SIG-M5 (cell line): ENCODE measurements around the gene GYPA.
"Not testable (repeated sequence)": the region's sequence is repeated elsewhere in the genome, so short reads cannot be mapped to it uniquely, and the experiment has no call there.

ENCODE experiments used
- DNase-seq: peaks from one replicate; lab custom pipeline; 2025; lab: John Stamatoyannopoulos, UW

GYPA gene

DNA sequence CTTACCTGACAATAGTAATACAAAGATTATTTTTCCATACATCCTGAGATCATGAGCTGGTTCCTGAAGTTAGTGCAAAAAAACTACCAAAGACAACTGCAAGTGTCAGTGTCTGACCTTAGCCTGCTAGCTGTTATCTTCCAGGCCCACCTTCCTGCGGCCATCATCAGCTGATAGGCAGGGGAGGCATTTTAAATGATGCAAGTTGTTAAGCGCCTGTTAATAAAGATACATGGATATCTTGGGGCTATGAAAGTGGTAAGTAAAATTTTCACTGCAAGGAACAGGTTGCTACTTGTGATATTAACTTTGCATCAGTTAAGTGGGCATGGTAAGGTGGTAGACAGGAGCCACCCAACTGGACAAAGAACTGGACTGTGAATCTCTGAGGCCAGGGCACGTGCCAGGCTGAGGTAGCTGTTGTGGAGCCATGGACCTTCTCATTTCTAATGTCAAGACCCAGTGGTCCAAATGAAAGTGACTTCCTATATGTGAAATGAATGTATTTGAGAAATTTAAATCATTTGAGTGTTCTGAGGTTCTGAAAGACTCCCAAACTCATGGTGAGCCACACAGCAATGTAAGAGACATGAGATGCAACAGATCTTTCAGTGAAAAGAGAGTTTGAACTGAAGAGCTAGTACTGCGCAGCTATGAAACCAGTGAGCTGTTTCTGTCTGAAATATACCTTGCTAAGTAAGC, at the start of gene GYPA:
Gene GYPA (minus strand): TSS at position 125 of the 702 bp plus-strand sequence. CDS start 83 bp downstream, at position 42.
- not testable (repeated sequence) for DNase-seq

GRCh38 chr4:144190009-144190408, 49.5 kb upstream of the GYPA start:
- DNase-seq, result no peak

GRCh38 chr4:144189121-144189520, 48.6 kb upstream of the GYPA start:
- DNase-seq, result no peak

- DNase-seq, result no peak
These were observed 44.6 kb upstream of the GYPA start for GRCh38 chr4:144185086-144185485.

- no peak for DNase-seq
These were observed 42.6 kb upstream of the GYPA start for GRCh38 chr4:144183165-144183564.

DNA sequence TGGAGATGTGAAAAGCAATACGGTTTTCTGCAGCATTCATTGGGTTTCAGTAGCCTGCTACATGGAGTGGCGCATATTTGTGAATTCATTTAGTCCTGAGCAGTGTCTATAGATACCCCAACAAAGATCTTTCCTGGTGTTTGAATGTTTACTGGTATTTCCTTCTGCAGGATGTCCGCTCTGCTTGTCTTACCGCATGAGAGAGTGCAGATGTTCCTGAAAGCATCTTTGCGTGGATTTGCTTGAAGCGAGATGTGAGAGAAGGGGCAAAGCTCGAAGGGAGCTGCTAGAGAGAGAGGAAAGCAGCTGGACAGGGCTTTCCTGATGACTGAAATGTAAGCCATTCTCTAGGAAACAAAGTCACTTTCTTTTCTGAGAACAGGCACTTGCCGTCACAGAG, 40.9 kb upstream of the GYPA start:
- no peak for DNase-seq

- DNase-seq, result no peak
These were observed 38.7 kb upstream of the GYPA start for GRCh38 chr4:144179152-144179739.

- DNase-seq, result no peak
These were observed 37.9 kb upstream of the GYPA start for GRCh38 chr4:144178414-144178813.

GRCh38 chr4:144176476-144176875, 36.0 kb upstream of the GYPA start:
- DNase-seq, result no peak

GRCh38 chr4:144174401-144175067, 34.0 kb upstream of the GYPA start:
- no peak for DNase-seq

GRCh38 chr4:144171697-144172096, 31.2 kb upstream of the GYPA start:
- DNase-seq, result no peak

DNA sequence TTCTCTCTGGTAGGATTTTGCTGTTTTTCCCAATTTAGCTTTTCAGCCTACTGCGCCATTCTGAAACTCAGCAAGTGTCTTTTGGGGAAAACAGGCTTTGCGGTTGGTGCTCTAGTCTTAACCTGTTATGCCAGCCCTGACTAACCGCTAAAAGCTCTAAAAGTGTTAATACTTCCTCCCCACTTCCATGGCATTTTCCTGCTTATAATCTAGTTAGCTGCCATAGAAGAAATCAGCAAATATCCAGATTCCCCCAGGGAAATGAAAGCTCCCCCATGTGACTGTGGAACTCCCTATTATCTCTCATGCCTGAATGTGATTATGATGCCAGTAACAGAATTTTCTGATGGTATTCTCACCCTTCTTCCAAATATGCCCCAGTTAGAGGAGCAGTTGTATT, 28.7 kb upstream of the GYPA start:
- no peak for DNase-seq

DNA sequence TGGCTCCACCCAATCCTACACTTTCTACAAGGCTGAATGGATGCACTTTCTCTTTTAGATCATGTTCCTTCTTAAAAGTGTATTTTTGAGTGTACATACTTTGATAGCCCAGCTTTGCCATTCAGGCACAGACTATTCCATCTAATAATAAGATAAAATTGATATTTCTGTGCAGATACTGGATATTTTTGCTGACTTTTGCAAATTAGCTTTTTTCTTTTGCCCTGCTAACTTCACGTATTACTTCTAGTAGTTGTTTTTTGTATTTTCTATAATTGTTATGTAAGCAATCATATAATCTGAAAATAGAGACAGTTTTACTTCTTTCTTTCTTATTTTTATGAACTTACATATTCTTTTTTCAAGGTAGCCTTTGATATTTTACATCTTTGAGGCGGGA, 13.5 kb upstream of the GYPA start:
- DNase-seq, result no peak

DNA sequence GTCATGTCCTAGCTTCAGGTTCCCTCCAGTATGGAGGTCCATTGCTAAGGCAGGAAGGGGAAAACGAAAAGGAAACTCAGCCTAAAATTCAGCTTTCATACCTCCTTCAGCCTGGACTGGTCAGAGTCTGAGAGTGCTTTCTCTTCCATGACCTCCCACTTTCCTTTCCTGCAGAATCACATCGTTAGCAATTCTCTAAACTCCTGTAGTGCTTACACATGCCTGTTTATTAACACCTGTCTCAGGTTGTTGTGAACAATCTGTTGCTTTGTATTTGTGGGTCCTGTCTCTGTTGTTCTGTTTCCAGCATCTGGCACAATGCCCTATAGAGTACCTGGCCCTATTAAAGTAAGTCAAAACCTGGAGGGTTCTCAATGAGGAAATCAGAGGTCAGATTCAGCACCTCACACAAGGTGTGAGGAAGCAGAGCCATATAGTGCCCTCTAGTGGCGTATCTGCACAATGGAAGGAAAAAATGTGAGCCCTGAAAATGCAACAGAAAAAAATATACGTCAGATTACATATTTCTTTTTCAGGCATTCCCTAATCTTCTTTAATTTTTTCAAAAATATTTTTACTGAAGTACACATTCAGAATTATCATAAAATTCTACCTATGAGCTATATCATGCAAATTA, 2.3 kb upstream of the GYPA start:
- DNase-seq, result not testable (repeated sequence)

DNA sequence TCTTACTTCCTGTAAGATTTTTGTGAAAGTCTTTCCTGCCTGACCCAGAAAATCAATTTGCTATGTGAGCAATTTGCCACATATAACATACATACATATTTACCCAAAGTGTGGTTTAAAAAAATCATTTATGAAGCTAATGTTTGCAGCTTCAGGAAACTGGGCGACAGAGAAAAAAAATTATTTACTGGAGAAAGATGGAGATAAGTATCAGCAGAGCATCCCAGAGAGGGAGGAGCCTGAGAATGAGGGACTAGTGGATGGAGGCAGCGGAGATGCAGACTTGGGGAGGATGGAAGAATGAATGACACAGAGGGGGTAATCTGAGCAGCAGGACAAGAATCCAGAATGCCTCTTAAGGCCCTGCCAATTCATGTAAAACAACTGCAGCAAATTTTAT, 975 bp upstream of the GYPA start:
- no peak for DNase-seq

DNA sequence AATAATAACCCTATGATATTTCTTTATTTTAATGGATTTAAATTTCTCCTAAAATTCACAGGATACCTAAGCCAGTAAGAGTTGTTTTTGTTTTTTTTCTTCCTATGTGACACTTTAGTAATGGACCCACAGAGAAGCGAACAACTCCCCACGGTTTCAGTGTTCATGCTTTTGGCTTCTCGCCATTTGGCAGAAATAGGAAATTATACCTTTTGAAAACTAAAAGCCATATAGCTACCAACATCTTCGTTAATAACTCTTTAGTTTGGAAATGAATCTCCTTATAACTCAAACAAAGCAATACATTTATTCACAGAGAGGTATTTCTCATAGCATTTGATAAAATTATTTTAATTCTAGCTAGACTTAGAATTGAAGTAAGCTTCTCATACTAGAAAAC, 527 bp downstream of the GYPA start:
- DNase-seq, result not testable (repeated sequence)

GRCh38 chr4:144139547-144139946, 971 bp downstream of the GYPA start:
- DNase-seq, result not testable (repeated sequence)

DNA sequence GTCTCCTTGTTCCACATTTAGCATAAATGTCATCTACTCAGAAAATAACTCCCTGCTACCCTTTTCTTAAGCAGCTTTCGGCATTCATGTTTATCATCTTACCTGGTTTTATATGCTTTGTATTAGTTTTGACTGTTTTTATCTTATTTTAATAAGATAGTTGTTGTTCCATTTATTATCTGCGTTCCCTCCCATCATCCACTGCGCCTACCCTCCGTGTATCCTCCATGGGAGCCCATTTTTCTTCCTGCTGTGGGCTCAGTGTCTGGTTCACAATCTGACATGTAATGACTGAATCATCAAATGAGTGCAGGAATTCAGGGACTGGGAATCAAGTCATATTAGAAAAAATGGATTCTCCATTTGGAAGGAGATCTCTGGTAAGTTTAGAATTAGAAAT, 2.3 kb downstream of the GYPA start:
- not testable (repeated sequence) for DNase-seq

GRCh38 chr4:144137137-144137931, 3.2 kb downstream of the GYPA start:
- DNase-seq, result not testable (repeated sequence)

GRCh38 chr4:144136189-144136588, 4.3 kb downstream of the GYPA start:
- not testable (repeated sequence) for DNase-seq

DNA sequence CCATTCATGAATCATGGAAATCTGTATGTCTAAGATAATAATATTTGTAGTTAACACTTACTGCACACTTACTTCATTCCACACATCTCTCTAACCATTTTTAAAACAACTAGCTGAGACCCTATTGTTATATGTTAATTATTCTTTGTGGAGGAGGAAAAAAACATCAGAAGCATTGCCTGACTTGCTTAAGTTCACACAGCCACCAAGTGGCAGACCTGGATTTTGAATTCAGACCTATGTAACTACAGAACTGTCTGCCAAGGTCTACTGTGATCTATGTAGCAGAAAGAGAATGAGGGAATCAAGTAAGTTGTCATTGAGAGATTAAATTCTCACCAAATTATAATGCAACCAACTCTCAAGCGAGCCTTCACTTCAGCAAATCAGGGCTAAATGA, 10.4 kb downstream of the GYPA start:
- not testable (repeated sequence) for DNase-seq

DNA sequence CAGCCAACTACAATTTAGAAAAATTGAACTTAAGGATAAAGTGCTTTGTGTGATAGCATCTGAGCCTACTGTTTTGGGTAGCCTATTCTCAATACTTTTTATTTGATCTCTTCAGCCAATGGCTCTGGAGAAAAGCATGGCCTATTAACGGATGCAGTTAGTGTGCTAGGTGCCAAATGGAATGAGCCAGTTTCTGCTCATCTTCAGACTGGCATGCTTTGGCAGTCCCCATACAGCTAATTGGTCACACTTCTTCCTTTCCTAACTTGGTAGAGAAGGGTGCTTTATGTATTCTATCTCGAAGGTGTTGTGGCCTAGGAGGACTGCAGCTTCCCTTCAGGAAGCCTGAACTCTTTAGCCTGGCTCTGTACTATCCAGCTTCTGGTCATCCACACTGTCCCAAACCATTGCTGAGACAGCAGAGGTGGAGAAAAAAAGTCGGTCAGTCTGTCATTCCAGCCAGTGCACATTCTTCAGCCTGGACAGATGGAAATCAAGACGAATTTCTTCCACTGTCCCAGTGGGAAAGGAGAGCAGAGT, 11.1 kb downstream of the GYPA start:
- not testable (repeated sequence) for DNase-seq
